Upper lobe of left lung (tissue), 6 donors: ENCODE measurements around the gene GKN2. TPM values are rescaled to one million over a fixed set of nuclear protein-coding genes. Genes with fewer than 3 reads are reported as not detected.
A peak's percentile ranks its signal among the peaks of the same experiment; 100 is the strongest.

ENCODE experiments used
- ATAC-seq, 2 donors: fragments of 200-7000 bp; cut with Tn5 transposase; one replicate each; pipeline ENCODE4 v1.9.1; 2022; ENCODE audit warnings: mild to moderate bottlenecking in 2 of 2, moderate library complexity in 2 of 2; ENCODE audit not compliant: low FRiP score in 2 of 2
- DNase-seq, 2 donors: peaks; one replicate each; pipeline ENCODE4 v3.0.0-alpha.2; 2019 to 2020
- H3K27ac ChIP-seq, 4 donors: fragments of 200-600 bp; sonication (generic); one replicate each; pipeline ENCODE4 v1.5.1; 2016 to 2019
- H3K27me3 ChIP-seq, 4 donors: fragments of 200-600 bp; sonication (generic); one replicate each; pipeline ENCODE4 v1.5.1; 2017 to 2019
- H3K36me3 ChIP-seq, 4 donors: fragments of 200-600 bp; sonication (generic); one replicate each; pipeline ENCODE4 v1.5.1; 2016 to 2019
- H3K4me1 ChIP-seq, 4 donors: fragments of 200-600 bp; sonication (generic); one replicate each; pipeline ENCODE4 v1.5.1; 2018 to 2019
- H3K4me3 ChIP-seq, 4 donors: fragments of 200-600 bp; sonication (generic); one replicate each; pipeline ENCODE4 v1.5.1; 2017 to 2019; ENCODE audit warnings: mild to moderate bottlenecking in 2 of 4, moderate library complexity in 1 of 4
- H3K9me3 ChIP-seq, 4 donors: fragments of 200-600 bp; sonication (generic); one replicate each; pipeline ENCODE4 v1.5.1; 2018 to 2019
- EP300 ChIP-seq, 4 donors: sonication (generic); formaldehyde crosslinking; IDR thresholded peaks; one replicate each; pipeline ENCODE4 v1.5.1; 2017; ENCODE audit warnings: antibody characterized with exemption in 4 of 4, control low read depth in 2 of 4
- POLR2A ChIP-seq, 4 donors: fragments of 450-650 bp; IDR thresholded peaks; one replicate each; pipeline ENCODE4 v1.5.1; 2016 to 2017; ENCODE audit warnings: antibody characterized with exemption in 4 of 4, mild to moderate bottlenecking in 2 of 4
- POLR2AphosphoS5 ChIP-seq, 2 donors: sonication (generic); formaldehyde crosslinking; IDR thresholded peaks; one replicate each; pipeline ENCODE4 v1.5.1; 2017; ENCODE audit warnings: antibody characterized with exemption in 2 of 2
- WGBS, 2 donors: methylation state at CpG; one replicate each; pipeline ENCODE4 v1.1.5; 2017 to 2018; 5-methylcytosine and 5-hydroxymethylcytosine counted together
- total RNA-seq, 6 donors: library from RNA; depleted of rRNA in 4 of 6; stranded (reverse); fragments of >200 nt in 4 of 6; gene quantifications; one replicate each; pipeline versions ENCODE4 v1.1.0 to v1.2.1, GENCODE V29; 2016 to 2021
- TF ChIP-seq, protein P1 (sequence below), 6 experiments: fragments of 450-650 bp in 4 of 6; fragments of 200-600 bp in 2 of 6; sonication (generic) in 2 of 6; IDR thresholded peaks; one replicate each; pipeline ENCODE4 v1.5.1; 2016 to 2019; ENCODE audit warnings: antibody characterized with exemption in 6 of 6
- donor health status: DM: no; HTN: no; CAD: no; lungs with moderate emphysema.
- donor health status: DM: no; HTN: yes; CAD: no; lungs with severe emphysema.

The GKN2 gene
- total RNA-seq, 6 donors from 2014 or later = 10.5 to 195 (median 60.7) TPM

DNA sequence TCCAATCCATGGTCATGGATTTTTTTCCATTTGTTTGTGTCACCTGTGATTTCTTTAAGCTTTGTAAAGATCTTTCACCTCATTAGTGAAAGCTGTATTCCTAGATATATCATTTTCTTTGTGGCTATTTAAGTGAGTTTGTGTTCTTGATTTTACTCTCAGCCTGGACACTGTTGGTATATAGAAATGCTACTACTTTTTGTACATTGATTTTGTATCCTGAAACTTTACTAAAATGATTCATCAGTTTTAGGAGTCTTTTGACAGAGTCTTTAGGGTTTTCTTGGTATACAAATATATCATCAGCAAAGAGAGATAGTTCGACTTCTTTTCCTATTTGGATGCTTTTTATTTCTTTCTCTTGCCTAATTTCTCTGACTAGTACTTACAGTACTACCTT is 12.3 kb downstream of the GKN2 start:
- no peak for DNase-seq
- 88% methylated on average over 1 of the region's 1 CpG for WGBS, 2 donors
- TF ChIP-seq POLR2A (IDR thresholded peaks at IDR 0.05) (no peak), POLR2AphosphoS5 (IDR thresholded peaks at IDR 0.05) (no peak), EP300 (IDR thresholded peaks at IDR 0.05) (no peak)
- TF ChIP-seq, protein P1, sequence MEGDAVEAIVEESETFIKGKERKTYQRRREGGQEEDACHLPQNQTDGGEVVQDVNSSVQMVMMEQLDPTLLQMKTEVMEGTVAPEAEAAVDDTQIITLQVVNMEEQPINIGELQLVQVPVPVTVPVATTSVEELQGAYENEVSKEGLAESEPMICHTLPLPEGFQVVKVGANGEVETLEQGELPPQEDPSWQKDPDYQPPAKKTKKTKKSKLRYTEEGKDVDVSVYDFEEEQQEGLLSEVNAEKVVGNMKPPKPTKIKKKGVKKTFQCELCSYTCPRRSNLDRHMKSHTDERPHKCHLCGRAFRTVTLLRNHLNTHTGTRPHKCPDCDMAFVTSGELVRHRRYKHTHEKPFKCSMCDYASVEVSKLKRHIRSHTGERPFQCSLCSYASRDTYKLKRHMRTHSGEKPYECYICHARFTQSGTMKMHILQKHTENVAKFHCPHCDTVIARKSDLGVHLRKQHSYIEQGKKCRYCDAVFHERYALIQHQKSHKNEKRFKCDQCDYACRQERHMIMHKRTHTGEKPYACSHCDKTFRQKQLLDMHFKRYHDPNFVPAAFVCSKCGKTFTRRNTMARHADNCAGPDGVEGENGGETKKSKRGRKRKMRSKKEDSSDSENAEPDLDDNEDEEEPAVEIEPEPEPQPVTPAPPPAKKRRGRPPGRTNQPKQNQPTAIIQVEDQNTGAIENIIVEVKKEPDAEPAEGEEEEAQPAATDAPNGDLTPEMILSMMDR (IDR thresholded peaks at IDR 0.05) = no peak
- H3K9me3 ChIP-seq = peaks cover 0 to 2% (median 0%) of the 10 kb centered on the region in 4 donors
- H3K36me3 ChIP-seq = peaks cover 0 to 5% (median 0%) of the 10 kb centered on the region in 4 donors
- no peaks in the 10 kb centered on the region for H3K27me3 ChIP-seq
- H3K4me3 ChIP-seq = no peak overlapping the region
- no peak for ATAC-seq
- H3K4me1 ChIP-seq = peaks cover 7 to 22% (median 13%) of the 10 kb centered on the region in 4 donors
- no peak overlapping the region for H3K27ac ChIP-seq

DNA sequence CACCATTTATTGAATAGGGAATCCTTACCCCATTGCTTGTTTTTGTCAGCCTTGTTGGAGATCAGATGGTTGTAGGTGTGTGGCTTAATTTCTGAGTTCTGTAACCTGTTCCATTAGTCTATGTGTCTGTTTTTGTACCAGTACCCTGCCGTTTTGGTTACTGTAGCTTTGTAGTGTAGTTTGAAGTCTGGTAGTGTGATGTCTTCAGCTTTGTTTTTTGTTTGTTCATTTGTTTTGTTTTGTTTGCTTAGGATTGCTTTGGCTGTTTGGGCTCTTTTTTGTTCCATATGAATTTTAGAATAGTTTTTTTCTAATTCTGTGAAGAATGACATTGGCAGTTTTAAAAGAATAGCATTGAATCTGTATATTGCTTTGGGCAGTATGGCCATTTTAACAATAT is 12.7 kb downstream of the GKN2 start:
- TF ChIP-seq, protein P1 (IDR thresholded peaks at IDR 0.05) = no peak
- no peak for TF ChIP-seq EP300 (IDR thresholded peaks at IDR 0.05)
- TF ChIP-seq POLR2A (IDR thresholded peaks at IDR 0.05) = no peak
- no peak for TF ChIP-seq POLR2AphosphoS5 (IDR thresholded peaks at IDR 0.05)
- 95 to 100% methylated on average over 1 of the region's 1 CpG for WGBS, 2 donors
- Histone ChIP-seq H3K27me3 (no peaks in the 10 kb centered on the region), H3K27ac (no peak overlapping the region), H3K36me3 (peaks cover 0 to 4% (median 0%) of the 10 kb centered on the region in 4 donors), H3K4me1 (peaks cover 7 to 22% (median 13%) of the 10 kb centered on the region in 4 donors), H3K4me3 (no peak overlapping the region), H3K9me3 (peaks cover 0 to 2% (median 0%) of the 10 kb centered on the region in 4 donors)
- no peak for DNase-seq
- no peak for ATAC-seq

DNA sequence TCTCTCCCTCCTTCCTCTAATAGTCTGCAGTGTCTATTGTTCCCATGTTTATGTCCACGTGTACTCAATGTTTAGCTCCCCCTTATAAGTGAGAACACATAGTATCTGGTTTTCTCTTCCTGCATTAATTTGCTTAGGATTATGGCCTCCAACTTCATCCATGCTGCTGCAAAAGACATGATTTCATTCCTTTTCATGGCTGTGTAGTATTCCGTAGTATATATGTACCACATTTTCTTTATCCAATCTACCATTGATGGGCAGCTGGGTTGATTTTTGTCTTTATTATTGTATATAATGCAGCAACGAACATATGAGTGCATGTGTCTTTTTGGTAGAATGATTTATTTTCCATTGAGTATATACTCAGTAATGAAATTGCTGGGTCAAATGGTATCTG is 13.8 kb downstream of the GKN2 start:
- no peak overlapping the region for H3K27ac ChIP-seq
- H3K36me3 ChIP-seq = no peaks in the 10 kb centered on the region
- H3K27me3 ChIP-seq = no peaks in the 10 kb centered on the region
- no peak for ATAC-seq
- 88 to 93% methylated on average over 3 of the region's 3 CpGs for WGBS, 2 donors
- H3K9me3 ChIP-seq = peaks cover 0 to 2% (median 0%) of the 10 kb centered on the region in 4 donors
- TF ChIP-seq EP300 (IDR thresholded peaks at IDR 0.05) = no peak
- TF ChIP-seq POLR2A (IDR thresholded peaks at IDR 0.05) = no peak
- TF ChIP-seq, protein P1 (IDR thresholded peaks at IDR 0.05) = no peak
- no peak for TF ChIP-seq POLR2AphosphoS5 (IDR thresholded peaks at IDR 0.05)
- H3K4me1 ChIP-seq = peaks cover 7 to 19% (median 12%) of the 10 kb centered on the region in 4 donors
- no peak overlapping the region for H3K4me3 ChIP-seq
- DNase-seq = no peak

DNA sequence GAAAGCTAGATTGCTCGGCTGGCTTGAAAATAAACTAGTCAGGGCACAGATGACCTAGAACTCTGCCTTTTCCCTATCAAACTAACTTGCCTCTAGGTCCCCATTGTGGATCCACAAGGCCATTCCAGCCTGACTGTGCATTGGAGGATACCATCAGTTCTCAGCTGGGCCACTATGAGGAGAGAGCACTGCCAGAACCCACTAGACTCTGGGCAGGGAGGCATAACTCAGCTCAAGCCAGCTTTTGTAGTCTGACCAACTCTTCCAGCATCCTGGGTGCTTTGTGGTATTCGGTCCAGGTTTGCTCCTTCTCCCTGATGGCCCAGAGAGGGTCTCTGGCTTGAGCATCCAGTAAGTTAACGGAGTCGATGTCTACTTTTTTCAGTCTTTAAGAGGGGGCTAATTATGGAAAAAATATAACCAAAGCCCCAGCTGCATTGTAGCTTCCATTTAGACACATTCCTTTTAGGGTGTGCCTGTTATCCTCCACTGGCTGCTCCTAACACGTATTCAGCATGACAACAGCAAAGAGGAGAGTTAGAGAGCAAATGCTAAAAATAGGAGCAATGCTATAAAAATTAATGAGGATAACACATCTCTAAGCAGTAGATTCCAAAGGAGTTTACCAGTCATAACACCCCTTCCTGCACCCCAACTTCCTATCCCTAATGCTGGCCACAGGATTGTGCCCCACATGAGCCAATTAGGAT is 15.2 kb downstream of the GKN2 start:
- H3K4me1 ChIP-seq = peaks cover 0 to 10% (median 8%) of the 10 kb centered on the region in 4 donors
- DNase-seq (no peak), ATAC-seq (peak in 1 of 2 donors; percentile 19)
- H3K36me3 ChIP-seq = no peaks in the 10 kb centered on the region
- 92 to 93% methylated on average over 5 of the region's 5 CpGs for WGBS, 2 donors
- H3K27ac ChIP-seq = no peak overlapping the region
- TF ChIP-seq POLR2AphosphoS5 (IDR thresholded peaks at IDR 0.05) = no peak
- TF ChIP-seq, protein P1 (IDR thresholded peaks at IDR 0.05) = no peak
- no peak for TF ChIP-seq POLR2A (IDR thresholded peaks at IDR 0.05)
- no peaks in the 10 kb centered on the region for H3K27me3 ChIP-seq
- peaks cover 0 to 2% (median 0%) of the 10 kb centered on the region in 4 donors for H3K9me3 ChIP-seq
- no peak overlapping the region for H3K4me3 ChIP-seq

DNA sequence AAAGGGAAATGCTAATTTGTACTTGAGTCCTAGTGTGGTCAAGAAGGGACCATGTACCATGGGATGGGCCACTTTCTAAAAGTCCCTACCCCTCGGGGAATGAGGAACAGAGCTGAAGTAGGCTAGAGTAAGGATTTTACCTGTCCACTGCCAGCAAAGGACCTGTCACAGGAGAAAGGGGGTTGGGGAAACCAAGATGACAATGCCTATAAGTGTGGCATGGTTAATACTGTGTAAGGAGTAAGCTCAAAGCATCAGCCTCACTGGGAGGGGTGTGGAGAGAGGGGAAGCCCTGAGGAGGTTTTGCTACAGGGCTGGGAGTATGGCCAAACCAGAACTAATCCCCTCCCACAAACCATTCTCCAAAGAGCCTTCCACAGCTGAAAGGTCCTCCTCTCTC is 15.8 kb downstream of the GKN2 start:
- DNase-seq = no peak
- H3K27me3 ChIP-seq = no peaks in the 10 kb centered on the region
- no peaks in the 10 kb centered on the region for H3K36me3 ChIP-seq
- H3K4me1 ChIP-seq = peaks cover 0 to 16% (median 8%) of the 10 kb centered on the region in 4 donors
- peak; percentile 44 to 49 for ATAC-seq
- peaks cover 0 to 2% (median 0%) of the 10 kb centered on the region in 4 donors for H3K9me3 ChIP-seq
- 65 to 67% methylated on average over 1 of the region's 1 CpG for WGBS, 2 donors
- TF ChIP-seq POLR2A (IDR thresholded peaks at IDR 0.05) = no peak
- TF ChIP-seq EP300 (IDR thresholded peaks at IDR 0.05) = no peak
- TF ChIP-seq, protein P1 (IDR thresholded peaks at IDR 0.05) = no peak
- H3K27ac ChIP-seq = no peak overlapping the region
- H3K4me3 ChIP-seq = no peak overlapping the region
